AG09309 (cell line): ENCODE measurements around the gene PRKAR1A.

Experiments
- DNase-seq: peaks from one replicate; pipeline ENCODE4 v3.0.0-alpha.2; 2010; ENCODE audit warnings: low read depth
- H3K4me3 ChIP-seq: 2 replicates; pipeline ENCODE4 v1.5.1; 2011; ENCODE audit warnings: mild to moderate bottlenecking, low read depth, low read length, moderate library complexity; ENCODE audit not compliant: control insufficient read depth
- CTCF ChIP-seq: IDR thresholded peaks from 2 replicates; pipeline ENCODE4 v1.5.1; 2011; ENCODE audit warnings: mild to moderate bottlenecking, low read depth, low read length, inconsistent platforms; ENCODE audit not compliant: insufficient read depth, control insufficient read depth; ENCODE audit errors: missing control alignments

The PRKAR1A gene

GRCh38 chr17:68562736-68563135, 50.5 kb downstream of the PRKAR1A start:
- H3K4me3 ChIP-seq, result no peak overlapping the region
- no peak for TF ChIP-seq CTCF
- no peak for DNase-seq

GRCh38 chr17:68564415-68565111, 52.3 kb downstream of the PRKAR1A start:
- TF ChIP-seq CTCF, result no peak
- no peak for DNase-seq
- H3K4me3 ChIP-seq, result no peak overlapping the region

GRCh38 chr17:68565661-68566441, 53.6 kb downstream of the PRKAR1A start:
- TF ChIP-seq CTCF, result no peak
- peak; percentile 38 for DNase-seq
- H3K4me3 ChIP-seq, result no peak overlapping the region

DNA sequence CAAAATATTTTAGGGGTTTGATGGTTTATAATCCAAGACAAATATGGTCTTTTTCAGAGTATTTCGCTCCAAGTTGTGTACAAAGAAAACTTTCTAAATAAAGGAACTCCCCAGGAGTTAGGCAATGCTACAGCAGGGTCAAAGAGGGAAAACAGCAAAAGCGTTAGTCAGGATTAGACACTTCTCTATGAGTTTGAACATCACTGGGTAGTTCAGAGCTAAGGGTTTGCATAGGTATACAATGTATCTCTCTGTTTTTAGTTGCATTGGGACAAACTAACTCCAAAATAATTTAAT, 54.2 kb downstream of the PRKAR1A start:
- no peak for TF ChIP-seq CTCF
- DNase-seq, result no peak
- no peak overlapping the region for H3K4me3 ChIP-seq

- no peak for TF ChIP-seq CTCF
- DNase-seq, result peak; percentile 37
Observed at GRCh38 chr17:68567035-68567434, 54.8 kb downstream of the PRKAR1A start.

DNA sequence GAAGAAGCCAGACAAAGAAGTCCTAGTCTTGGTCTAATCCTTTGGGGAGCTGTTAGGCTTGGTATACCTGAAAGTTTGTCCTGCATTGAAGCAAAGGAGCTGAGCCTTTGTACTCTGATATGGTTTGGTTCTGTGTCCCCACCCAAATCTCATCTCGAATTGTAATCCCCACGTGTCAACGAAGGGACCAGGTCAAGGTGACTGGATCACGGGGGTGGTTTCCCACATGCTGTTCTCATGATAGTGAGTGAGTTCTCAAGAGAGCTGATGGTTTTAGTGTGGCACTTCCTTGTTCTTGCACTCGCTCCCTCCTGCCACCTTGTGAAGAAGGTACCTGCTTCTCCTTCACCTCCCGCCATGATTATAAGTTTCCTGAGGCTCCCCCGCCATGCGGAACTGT, 55.4 kb downstream of the PRKAR1A start:
- no peak overlapping the region for H3K4me3 ChIP-seq
- DNase-seq, result no peak
- no peak for TF ChIP-seq CTCF

More at GRCh38 chr17:68567035-68567434, 54.8 kb downstream of the PRKAR1A start:
- no peak overlapping the region for H3K4me3 ChIP-seq
